Stimulated activated CD4-positive, alpha-beta T cell treated with anti-CD3 and anti-CD28 coated beads, Interleukin-1b, Interleukin-23, amount 100 ng/mL, for 48 hours (primary cell): ENCODE measurements around the gene HSF2BP.

Experiments used
- DNase-seq: peaks from one replicate; pipeline ENCODE4 v3.0.0-alpha.2; 2020

The HSF2BP gene

GRCh38 chr21:43648171-43648570 is 11.1 kb downstream of the HSF2BP start:
- no peak for DNase-seq

- DNase-seq, result peak; percentile 85
These were observed 12.6 kb downstream of the HSF2BP start for GRCh38 chr21:43646550-43647260.

DNA sequence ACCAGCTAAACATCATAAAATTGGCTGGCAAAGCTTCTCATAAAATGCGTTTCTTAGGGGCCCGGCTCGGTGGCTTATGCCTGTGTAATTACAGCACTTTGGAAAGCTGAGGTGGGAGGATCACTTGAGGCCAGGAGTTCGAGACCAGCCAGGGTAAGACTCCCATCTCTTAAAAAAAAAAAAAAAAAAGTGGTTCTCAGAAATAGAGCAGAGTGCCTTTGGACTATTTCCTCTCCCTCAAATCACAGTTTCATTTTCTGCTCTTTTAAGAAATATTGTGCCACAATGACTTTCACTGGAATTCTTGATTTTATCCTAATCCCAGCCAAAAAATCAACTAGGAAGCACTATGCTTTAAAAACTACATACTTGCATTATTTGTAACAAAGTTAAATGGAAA is 13.3 kb downstream of the HSF2BP start:
- no peak for DNase-seq

DNA sequence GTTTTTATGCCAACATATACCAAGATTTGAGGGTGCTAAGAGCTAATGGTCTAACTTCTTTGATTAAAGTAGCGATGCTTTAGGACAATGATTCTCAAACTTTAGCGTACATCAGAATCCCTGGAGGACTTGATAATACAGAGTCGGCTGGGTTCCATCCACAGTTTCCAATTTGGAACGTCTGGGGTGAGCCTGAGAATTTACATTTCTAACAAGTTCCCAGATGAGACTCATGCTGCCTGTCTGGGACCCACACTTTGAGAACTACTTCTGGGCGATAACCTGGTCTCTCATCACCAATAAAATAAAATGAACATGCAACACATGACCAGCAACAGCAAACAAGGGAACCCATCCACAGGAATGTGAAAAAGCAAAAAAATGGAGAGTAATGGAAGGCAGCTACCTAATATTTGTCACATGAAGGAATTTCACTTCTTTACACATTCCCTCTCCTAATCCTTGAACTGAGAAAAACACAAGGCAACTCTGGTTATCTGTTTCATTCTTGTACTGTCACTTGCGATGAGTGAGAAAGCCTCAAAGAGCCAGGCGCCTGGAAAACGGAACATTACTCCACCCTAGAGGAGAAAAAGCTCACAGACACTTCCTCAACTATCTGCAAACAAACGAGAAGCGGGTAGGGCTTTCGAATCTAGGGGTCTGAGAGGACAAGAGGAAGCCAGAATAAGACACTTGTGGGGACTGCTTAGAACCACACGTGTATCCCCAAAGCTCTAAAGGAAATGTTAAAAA is 14.0 kb downstream of the HSF2BP start:
- peak; percentile 14 for DNase-seq

DNA sequence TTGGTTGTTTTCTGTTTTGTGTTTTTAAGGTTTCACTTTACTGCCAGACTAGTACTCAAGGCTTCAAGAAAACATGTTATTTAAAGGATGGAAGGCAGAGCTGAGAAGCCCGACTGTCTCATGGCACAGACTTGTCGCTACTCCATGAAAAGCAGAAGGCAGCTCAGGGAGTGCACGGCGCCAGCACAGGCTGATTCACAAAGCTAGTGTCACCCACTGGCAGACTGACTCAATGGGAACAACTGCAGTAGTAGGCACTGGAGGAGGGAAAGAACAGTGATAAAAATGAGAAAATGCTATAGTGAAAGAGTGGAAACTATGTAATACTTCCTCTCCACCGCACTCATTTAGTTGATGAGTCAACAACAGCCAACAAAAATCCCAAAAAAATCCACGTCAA is 14.7 kb downstream of the HSF2BP start:
- DNase-seq, result no peak

DNA sequence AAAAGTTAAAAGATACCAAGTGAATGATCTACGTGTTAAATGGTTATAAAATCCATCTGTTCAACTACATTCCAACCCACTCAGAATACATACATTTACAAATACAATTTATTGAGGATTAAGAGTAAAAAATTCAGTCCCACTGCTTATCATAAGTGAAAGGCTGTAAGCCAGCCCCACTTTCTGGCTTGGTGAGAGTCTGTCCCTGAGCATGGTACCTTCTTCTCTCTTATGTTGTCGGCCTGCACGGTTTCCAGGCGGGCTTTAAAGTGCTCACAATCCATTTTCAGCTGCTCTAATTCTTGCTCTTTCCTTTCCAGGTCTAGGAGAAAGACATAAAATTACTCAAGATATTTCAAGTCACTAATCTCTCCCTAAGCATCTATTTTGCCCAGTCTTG is 15.2 kb downstream of the HSF2BP start:
- DNase-seq, result no peak

- no peak for DNase-seq
These were observed 16.1 kb downstream of the HSF2BP start for GRCh38 chr21:43643193-43643592.

DNA sequence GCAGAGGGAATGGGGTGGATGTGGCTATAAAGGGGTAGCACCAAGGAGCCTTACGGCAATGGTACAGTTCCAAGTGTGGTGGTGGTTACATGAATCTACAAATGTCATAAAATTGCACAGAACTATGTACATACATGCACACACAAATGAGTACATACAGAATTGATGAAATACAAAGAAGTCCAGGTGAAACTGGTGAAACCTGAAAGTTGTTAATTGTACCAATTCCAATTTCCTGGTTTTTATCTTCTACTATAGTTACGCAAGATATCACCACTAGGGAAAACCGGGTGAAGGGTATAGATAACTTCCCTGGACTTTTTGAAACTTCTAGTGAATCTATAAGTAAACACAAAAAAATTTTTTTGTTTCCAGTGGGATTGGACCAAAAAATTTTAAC is 18.9 kb downstream of the HSF2BP start:
- no peak for DNase-seq

GRCh38 chr21:43639470-43640353 is 19.6 kb downstream of the HSF2BP start:
- DNase-seq, result no peak

- DNase-seq, result no peak
These were observed 21.6 kb downstream of the HSF2BP start for GRCh38 chr21:43637530-43638158.

GRCh38 chr21:43635436-43635835 is 23.9 kb downstream of the HSF2BP start:
- DNase-seq, result no peak

DNA sequence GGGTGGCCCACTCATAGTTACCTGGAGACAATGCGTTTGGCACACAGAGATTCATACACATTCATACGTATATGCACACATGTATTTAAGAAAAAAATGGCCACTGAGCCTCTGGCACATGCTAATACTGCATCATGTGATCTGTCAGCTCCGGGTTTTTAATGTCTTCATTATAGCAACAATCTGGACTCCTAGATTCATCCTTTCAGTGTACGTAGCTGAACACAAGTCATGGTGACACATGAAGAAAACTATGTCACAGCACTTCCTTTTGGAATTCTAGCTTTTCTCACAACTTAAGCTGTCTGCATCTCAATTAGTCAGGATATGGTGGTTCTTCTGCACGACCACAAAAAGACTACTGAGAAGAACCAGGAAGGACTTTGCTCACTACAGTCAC is 24.7 kb downstream of the HSF2BP start:
- no peak for DNase-seq

- no peak for DNase-seq
These were observed 26.8 kb downstream of the HSF2BP start for GRCh38 chr21:43632373-43632905.

GRCh38 chr21:43631411-43632107 is 27.7 kb downstream of the HSF2BP start:
- DNase-seq, result no peak

- no peak for DNase-seq
These were observed 31.8 kb downstream of the HSF2BP start for GRCh38 chr21:43627527-43627926.

DNA sequence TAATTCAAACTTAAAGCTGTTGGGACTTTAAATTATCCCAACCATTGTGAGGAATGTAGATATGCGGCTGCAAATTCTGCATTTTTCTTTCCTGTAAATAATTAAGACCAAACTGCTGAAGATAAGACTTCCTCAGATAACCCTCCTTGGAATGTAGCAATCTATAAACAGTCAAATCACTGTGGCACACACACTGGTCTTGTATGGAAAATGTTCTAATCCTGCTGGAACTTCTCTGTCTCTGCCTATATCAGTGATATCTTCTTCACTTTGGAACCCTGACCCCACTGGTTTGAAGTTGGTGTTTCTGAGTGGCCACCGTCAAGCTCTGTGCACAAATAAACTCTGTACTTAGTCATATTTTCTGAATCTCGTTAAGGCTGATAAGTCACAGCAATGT is 32.9 kb downstream of the HSF2BP start:
- no peak for DNase-seq

- no peak for DNase-seq
These were observed 34.9 kb downstream of the HSF2BP start for GRCh38 chr21:43624339-43624738.

DNA sequence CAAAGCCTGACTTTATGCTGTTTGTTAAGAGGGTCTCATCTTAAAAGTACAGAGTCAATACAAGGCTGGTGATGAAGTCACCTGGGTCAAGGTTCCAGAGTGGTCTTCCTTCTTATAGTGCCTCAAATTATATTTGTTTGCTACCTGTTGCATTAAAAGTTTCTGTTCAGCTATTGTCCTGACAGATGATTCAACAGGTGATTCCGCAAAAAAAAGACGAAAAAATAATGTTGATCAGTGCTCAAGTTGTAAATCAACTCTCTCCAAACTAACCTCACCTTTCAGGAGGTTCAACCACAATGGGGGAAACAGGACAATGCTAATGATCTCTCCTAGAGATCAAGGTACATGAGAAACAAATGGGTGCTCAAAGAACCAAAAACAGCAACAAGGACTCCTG is 35.7 kb downstream of the HSF2BP start:
- DNase-seq, result no peak

DNA sequence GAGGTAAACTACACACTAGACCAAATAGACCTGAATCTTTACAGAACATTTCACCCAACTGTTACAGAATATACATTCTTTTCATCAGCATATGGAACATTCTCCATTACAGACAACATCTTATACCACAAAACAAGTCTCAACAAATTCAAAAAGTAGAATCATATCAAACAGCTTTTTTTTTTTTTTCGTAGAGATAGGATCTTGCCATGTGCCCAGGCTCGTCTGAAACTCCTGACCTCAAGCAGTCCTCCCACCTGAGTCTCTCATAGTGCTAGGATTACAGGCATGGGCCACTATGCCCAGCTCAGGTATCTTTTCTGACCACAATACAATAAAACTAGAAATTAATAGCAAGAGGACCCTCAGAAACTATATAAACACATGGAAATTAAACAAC is 36.5 kb downstream of the HSF2BP start:
- DNase-seq, result no peak

DNA sequence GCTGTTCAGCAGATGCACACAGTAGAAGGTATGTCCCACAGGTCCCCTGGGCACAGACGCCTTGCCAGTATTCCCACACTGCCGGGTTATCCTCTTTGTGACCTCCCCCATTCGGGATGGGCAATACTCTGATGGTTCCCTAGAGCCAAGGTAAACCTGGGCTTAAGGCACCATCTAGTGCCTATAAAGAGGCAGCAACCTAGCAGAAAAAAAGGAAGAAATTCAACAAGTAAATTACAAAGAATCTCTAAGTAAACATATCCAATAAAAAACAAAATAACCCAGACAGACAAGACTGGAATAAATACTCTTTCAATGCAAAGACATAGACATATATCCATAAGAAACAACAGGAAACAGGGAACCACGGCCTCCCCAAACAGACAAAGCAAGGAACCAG is 39.4 kb downstream of the HSF2BP start:
- DNase-seq, result no peak

DNA sequence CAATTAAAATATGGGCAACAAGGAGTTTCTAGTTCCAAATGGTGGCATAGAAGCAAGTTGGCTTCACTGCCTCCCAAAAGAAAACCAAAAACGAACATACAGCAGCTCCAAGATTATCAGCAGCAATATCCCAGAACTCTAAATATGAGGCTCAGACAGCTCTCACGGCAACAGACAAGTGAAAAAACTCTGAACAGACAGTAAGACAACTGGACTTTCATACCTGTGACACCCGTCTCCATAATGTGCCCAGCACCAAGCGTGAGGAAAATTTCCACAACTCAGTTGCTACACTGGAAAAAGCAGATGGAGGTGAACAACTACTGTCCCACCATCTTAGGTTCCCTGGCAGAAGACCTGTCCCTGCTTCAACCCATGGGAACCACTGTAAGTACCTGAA is 39.9 kb downstream of the HSF2BP start:
- DNase-seq, result no peak

- no peak for DNase-seq
These were observed 40.3 kb downstream of the HSF2BP start for GRCh38 chr21:43618940-43619339.
